Measurements from ENCODE around the gene MTCH2. TPM values are rescaled to one million over a fixed set of nuclear protein-coding genes. Genes with fewer than 3 reads are reported as not detected.

MTCH2 gene
- total RNA-seq, 1 experiment from 2014 or later = 176 TPM

DNA sequence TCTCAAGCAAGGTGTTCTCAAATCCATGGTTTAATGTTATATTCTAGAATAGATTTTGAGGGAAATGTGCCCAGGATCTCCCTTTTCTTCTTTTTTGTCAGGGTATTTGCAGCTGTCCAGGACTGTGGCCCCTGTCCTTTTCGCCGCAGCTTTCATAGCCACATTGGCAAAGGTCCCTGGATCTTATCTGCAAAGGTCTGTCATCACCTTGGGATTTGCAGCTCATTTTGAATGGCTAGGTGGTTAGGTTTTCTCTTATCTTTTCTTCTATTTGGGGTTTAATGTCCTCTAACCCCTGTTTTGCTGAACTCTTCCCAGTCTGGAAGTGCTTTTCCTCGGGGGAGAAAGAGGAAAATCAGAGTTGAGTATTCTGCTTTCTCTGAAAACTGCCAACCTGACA lies 36.4 kb downstream of the MTCH2 start:
- H2BK15ac ChIP-seq (ENCODE audit: low read depth, low read length) = no peak overlapping the region
- no peak overlapping the region for H3K23ac ChIP-seq (ENCODE audit: insufficient read length, low read depth, low read length)
- H2BK20ac ChIP-seq (ENCODE audit: low read depth, low read length, poor library complexity, severe bottlenecking) = no peak overlapping the region
- H2AFZ ChIP-seq (ENCODE audit: low read length) = no peak overlapping the region
- H3K9ac ChIP-seq (ENCODE audit: extremely low read depth, insufficient read length, low read length) = no peak overlapping the region
- H2BK5ac ChIP-seq (ENCODE audit: insufficient read length, low read length) = no peak overlapping the region
- H3K4me1 ChIP-seq (ENCODE audit: insufficient read depth, low read length) = no peaks in the 10 kb centered on the region
- Mint-ChIP-seq H3K4me3 (no peak overlapping the region), H3K27ac (no peak overlapping the region), H3K4me1 (no peaks in the 10 kb centered on the region), H3K27me3 (ENCODE audit: low read depth) (no peaks in the 10 kb centered on the region), H3K36me3 (ENCODE audit: insufficient read depth in 1 of 3, low read depth in 3 of 3) (peaks cover 0 to 4% (median 2%) of the 10 kb centered on the region in 3 experiments; a peak in 2 of 7 replicates), H3K9me3 (no peaks in the 10 kb centered on the region)
- no peak for DNase-seq
- no peak overlapping the region for H3T11ph ChIP-seq (ENCODE audit: low read length)
- WGBS (ENCODE audit: extremely low coverage, insufficient read length, low lambda C conversion rate) = no CpG with 5 or more reads among the region's 3 CpGs
- H3K18ac ChIP-seq (ENCODE audit: insufficient read length, low read depth, low read length) = no peak overlapping the region
- no peak overlapping the region for H2BK120ac ChIP-seq (ENCODE audit: low read depth, low read length, poor library complexity, severe bottlenecking)
- no peaks in the 10 kb centered on the region for H3K27me3 ChIP-seq (ENCODE audit: insufficient read depth, low read length)
- no peaks in the 10 kb centered on the region for H3K23me2 ChIP-seq (ENCODE audit: insufficient read length, low read depth, low read length, poor library complexity, severe bottlenecking)
- H3K4ac ChIP-seq (ENCODE audit: low read depth, low read length) = no peak overlapping the region
- H2AK5ac ChIP-seq (ENCODE audit: insufficient read length, low read length) = no peak overlapping the region
- H3K79me2 ChIP-seq (ENCODE audit: insufficient read depth, low read length) = no peaks in the 10 kb centered on the region
- no peaks in the 10 kb centered on the region for H3K9me3 ChIP-seq (ENCODE audit: control insufficient read depth, low read depth, low read length)
- H3K56ac ChIP-seq (ENCODE audit: insufficient read length, low read depth, low read length) = no peak overlapping the region
- TF ChIP-seq, protein P1, sequence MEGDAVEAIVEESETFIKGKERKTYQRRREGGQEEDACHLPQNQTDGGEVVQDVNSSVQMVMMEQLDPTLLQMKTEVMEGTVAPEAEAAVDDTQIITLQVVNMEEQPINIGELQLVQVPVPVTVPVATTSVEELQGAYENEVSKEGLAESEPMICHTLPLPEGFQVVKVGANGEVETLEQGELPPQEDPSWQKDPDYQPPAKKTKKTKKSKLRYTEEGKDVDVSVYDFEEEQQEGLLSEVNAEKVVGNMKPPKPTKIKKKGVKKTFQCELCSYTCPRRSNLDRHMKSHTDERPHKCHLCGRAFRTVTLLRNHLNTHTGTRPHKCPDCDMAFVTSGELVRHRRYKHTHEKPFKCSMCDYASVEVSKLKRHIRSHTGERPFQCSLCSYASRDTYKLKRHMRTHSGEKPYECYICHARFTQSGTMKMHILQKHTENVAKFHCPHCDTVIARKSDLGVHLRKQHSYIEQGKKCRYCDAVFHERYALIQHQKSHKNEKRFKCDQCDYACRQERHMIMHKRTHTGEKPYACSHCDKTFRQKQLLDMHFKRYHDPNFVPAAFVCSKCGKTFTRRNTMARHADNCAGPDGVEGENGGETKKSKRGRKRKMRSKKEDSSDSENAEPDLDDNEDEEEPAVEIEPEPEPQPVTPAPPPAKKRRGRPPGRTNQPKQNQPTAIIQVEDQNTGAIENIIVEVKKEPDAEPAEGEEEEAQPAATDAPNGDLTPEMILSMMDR (conservative IDR thresholded peaks at IDR 0.05) = no peak
- no peak overlapping the region for H3K27ac ChIP-seq (ENCODE audit: insufficient read length, low read depth, low read length)
- no peak overlapping the region for H4K5ac ChIP-seq (ENCODE audit: insufficient read length, low read depth, low read length)
- no peak overlapping the region for H4K8ac ChIP-seq (replicated peaks; ENCODE audit: insufficient read length, low read depth, low read length)
- H2BK12ac ChIP-seq (ENCODE audit: insufficient read length, low read depth, low read length) = no peak overlapping the region
- no peaks in the 10 kb centered on the region for H3K79me1 ChIP-seq (ENCODE audit: insufficient read depth, low read depth, low read length, poor library complexity, severe bottlenecking)
- no peak overlapping the region for H3K4me2 ChIP-seq (ENCODE audit: insufficient read depth, insufficient read length, low read length)
- no peak overlapping the region for H3K14ac ChIP-seq (ENCODE audit: insufficient read depth, low read length)
- H4K20me1 ChIP-seq (ENCODE audit: control insufficient read depth, insufficient read depth, insufficient read length) = no peaks in the 10 kb centered on the region
- no peak overlapping the region for H4K91ac ChIP-seq (ENCODE audit: insufficient read length, low read depth, low read length)
